ENCODE results near the gene NCAM2. TPM values are rescaled to one million over a fixed set of nuclear protein-coding genes. Genes with fewer than 3 reads are reported as not detected.

NCAM2 gene
- total and polyA plus RNA-seq, 2 of the 8 experiments (the other 6 are each of a cell fraction or from before 2014, with no cell fraction given): 0.14 to 1.1 TPM

DNA sequence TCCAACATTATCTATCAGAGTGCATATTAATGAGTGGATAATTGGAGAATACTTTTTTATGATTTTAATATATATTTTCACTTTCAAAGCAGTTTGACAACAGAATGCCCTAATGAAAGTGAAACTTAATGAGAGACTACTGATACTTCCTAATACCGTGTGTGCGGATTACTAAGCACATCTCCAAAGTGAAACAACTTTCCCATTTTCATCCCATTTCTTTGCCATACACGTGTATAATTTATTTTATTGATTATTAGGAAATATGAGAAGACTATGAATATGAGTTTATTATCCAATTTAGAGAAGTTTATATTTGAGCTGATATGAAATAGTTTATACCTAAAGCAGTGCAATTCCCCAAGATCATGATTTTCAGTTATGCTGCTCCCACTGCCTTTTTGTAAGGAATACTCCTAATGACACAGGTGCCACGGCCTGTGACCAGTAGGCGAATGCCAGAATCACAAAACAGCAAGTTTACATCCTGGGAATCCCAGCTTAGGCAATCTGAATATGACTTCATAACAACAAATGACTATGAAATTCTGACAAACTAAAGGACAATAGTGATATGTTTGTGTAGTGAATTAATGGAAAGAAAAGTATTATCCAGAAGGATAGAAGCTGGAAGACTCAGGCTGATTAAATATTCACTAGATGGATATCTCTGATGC is 202.9 kb downstream of the NCAM2 start:
- no peak overlapping the region for H3K9ac ChIP-seq (replicated peaks in 1 of 4; ENCODE audit: extremely low read depth in 1 of 4, low read depth in 3 of 4, low read length in 3 of 4)
- POLR2A ChIA-PET (ENCODE audit: partially characterized antibody): no interaction called here
- CTCF ChIA-PET (ENCODE audit: partially characterized antibody): interaction anchor here (1.3 kb wide), 1 partner anchor 197 kb away, joined by 3 read pairs; no protein-coding TSS in a partner anchor
- no peak for TF ChIP-seq POLR2A (IDR thresholded peaks at IDR 0.05; ENCODE audit: control extremely low read depth in 1 of 2, low read depth in 2 of 2, low read length in 2 of 2)
- TF ChIP-seq CHD2 (IDR thresholded peaks at IDR 0.05; ENCODE audit: low read length): no peak
- no peak for TF ChIP-seq TAF1 (IDR thresholded peaks at IDR 0.05; ENCODE audit: low read depth, low read length)
- TF ChIP-seq SUZ12 (IDR thresholded peaks at IDR 0.05; ENCODE audit: low read length): no peak
- TF ChIP-seq, protein P1, sequence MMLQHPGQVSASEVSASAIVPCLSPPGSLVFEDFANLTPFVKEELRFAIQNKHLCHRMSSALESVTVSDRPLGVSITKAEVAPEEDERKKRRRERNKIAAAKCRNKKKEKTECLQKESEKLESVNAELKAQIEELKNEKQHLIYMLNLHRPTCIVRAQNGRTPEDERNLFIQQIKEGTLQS (IDR thresholded peaks at IDR 0.05; ENCODE audit: insufficient read depth, low read depth, low read length): no peak
- no peak for TF ChIP-seq SP1 (IDR thresholded peaks at IDR 0.05; ENCODE audit: low read depth, low read length)
- no peak for TF ChIP-seq JUN (IDR thresholded peaks at IDR 0.05; ENCODE audit: low read depth, low read length)
- TF ChIP-seq CEBPB (IDR thresholded peaks at IDR 0.05; ENCODE audit: low read depth, low read length): no peak
- TF ChIP-seq, protein P2, sequence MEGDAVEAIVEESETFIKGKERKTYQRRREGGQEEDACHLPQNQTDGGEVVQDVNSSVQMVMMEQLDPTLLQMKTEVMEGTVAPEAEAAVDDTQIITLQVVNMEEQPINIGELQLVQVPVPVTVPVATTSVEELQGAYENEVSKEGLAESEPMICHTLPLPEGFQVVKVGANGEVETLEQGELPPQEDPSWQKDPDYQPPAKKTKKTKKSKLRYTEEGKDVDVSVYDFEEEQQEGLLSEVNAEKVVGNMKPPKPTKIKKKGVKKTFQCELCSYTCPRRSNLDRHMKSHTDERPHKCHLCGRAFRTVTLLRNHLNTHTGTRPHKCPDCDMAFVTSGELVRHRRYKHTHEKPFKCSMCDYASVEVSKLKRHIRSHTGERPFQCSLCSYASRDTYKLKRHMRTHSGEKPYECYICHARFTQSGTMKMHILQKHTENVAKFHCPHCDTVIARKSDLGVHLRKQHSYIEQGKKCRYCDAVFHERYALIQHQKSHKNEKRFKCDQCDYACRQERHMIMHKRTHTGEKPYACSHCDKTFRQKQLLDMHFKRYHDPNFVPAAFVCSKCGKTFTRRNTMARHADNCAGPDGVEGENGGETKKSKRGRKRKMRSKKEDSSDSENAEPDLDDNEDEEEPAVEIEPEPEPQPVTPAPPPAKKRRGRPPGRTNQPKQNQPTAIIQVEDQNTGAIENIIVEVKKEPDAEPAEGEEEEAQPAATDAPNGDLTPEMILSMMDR (IDR thresholded peaks at IDR 0.05; ENCODE audit: control extremely low read depth in 1 of 3, insufficient read depth in 1 of 3, low read depth in 1 of 3, low read length in 3 of 3): no peak
- TF ChIP-seq KDM5A (IDR thresholded peaks at IDR 0.05; ENCODE audit: low read length): no peak
- TF ChIP-seq GABPA (IDR thresholded peaks at IDR 0.05; ENCODE audit: borderline replicate concordance, insufficient read depth, low read length): no peak

More for the DNA sequence above, 202.9 kb downstream of the NCAM2 start:
- no peaks in the 10 kb centered on the region for H3K4me1 ChIP-seq (replicated peaks in 1 of 4; ENCODE audit: control insufficient read depth in 3 of 4, insufficient read depth in 4 of 4, low read length in 3 of 4)
- 76% methylated on average over 5 of the region's 5 CpGs; no CpG with 5 or more reads in 1 of the 2 experiments for WGBS, 2 experiments (ENCODE audit: extremely low coverage in 1 of 2, insufficient coverage in 1 of 2, insufficient read length in 1 of 2, insufficient replicate concordance in 2 of 2, low coverage in 1 of 2, low lambda C conversion rate in 2 of 2, missing lambda C conversion rate in 1 of 2)
- H3K18ac ChIP-seq (ENCODE audit: extremely low read depth, low read length): no peak overlapping the region
- H4K5ac ChIP-seq (ENCODE audit: insufficient read length, low read depth, low read length): no peak overlapping the region
- no peak overlapping the region for H3K56ac ChIP-seq (replicated peaks; ENCODE audit: insufficient read length, low read depth, low read length)
- H4K8ac ChIP-seq (ENCODE audit: extremely low read depth, insufficient read depth, low read length): no peak overlapping the region
- H2BK15ac ChIP-seq (ENCODE audit: low read length): no peak overlapping the region
- no peaks in the 10 kb centered on the region for H4K20me1 ChIP-seq (replicated peaks in 1 of 2; ENCODE audit: control insufficient read depth in 1 of 2, insufficient read depth in 2 of 2, low read length in 2 of 2)
- no peaks in the 10 kb centered on the region for H3K36me3 ChIP-seq (ENCODE audit: control insufficient read depth in 2 of 4, insufficient read depth in 4 of 4, low read length in 3 of 4)
- H3K79me2 ChIP-seq (ENCODE audit: control insufficient read depth in 1 of 2, insufficient read depth in 2 of 2, low read length in 2 of 2): no peaks in the 10 kb centered on the region
- H2BK5ac ChIP-seq (ENCODE audit: low read depth, low read length): no peak overlapping the region
- H2AFZ ChIP-seq (ENCODE audit: low read length): no peak overlapping the region
- H3K23me2 ChIP-seq (ENCODE audit: low read depth, low read length): no peaks in the 10 kb centered on the region
- no peak overlapping the region for H2BK20ac ChIP-seq (ENCODE audit: low read length)
- H3K23ac ChIP-seq (ENCODE audit: insufficient read length): no peak overlapping the region
- no peak overlapping the region for H2AK5ac ChIP-seq (ENCODE audit: low read depth, low read length)
- no peak overlapping the region for H2BK120ac ChIP-seq (replicated peaks; ENCODE audit: low read depth, low read length)
- H2BK12ac ChIP-seq (ENCODE audit: low read depth, low read length): no peak overlapping the region
- no peak overlapping the region for H3K27ac ChIP-seq (ENCODE audit: low read depth, low read length)
- FAIRE-seq: no peak
- H3K79me1 ChIP-seq (ENCODE audit: low read depth, low read length): no peaks in the 10 kb centered on the region
- no peak overlapping the region for H3K4me3 ChIP-seq (ENCODE audit: extremely low read depth in 1 of 4, insufficient read depth in 2 of 4, low read depth in 3 of 4, low read length in 4 of 4)
- H3K9me3 ChIP-seq (ENCODE audit: insufficient read depth in 2 of 2, low read depth in 1 of 2, low read length in 1 of 2): no peaks in the 10 kb centered on the region
- H3K27me3 ChIP-seq (replicated peaks in 1 of 4; ENCODE audit: control insufficient read depth in 3 of 4, extremely low read depth in 1 of 4, insufficient read depth in 3 of 4, low read length in 3 of 4): peaks cover 0 to 1% (median 0%) of the 10 kb centered on the region in 4 experiments; a peak in 1 of 7 replicates
- no peak for DNase-seq (ENCODE audit: low read depth in 1 of 2, low spot score in 2 of 2)
- no peak overlapping the region for H3K4me2 ChIP-seq (ENCODE audit: insufficient read depth in 1 of 2, low read depth in 2 of 2, low read length in 2 of 2)
- no peak overlapping the region for H3K4ac ChIP-seq (replicated peaks; ENCODE audit: insufficient read length, low read depth, low read length)
- H4K91ac ChIP-seq (replicated peaks; ENCODE audit: insufficient read length, low read length): no peak overlapping the region
- no peak overlapping the region for H3K14ac ChIP-seq (ENCODE audit: insufficient read length)
